ENCODE data around the gene AP1M2.

GRCh38 chr19:10560154-10560553, 27.0 kb downstream of the AP1M2 start:
- TF ChIP-seq, protein P1, sequence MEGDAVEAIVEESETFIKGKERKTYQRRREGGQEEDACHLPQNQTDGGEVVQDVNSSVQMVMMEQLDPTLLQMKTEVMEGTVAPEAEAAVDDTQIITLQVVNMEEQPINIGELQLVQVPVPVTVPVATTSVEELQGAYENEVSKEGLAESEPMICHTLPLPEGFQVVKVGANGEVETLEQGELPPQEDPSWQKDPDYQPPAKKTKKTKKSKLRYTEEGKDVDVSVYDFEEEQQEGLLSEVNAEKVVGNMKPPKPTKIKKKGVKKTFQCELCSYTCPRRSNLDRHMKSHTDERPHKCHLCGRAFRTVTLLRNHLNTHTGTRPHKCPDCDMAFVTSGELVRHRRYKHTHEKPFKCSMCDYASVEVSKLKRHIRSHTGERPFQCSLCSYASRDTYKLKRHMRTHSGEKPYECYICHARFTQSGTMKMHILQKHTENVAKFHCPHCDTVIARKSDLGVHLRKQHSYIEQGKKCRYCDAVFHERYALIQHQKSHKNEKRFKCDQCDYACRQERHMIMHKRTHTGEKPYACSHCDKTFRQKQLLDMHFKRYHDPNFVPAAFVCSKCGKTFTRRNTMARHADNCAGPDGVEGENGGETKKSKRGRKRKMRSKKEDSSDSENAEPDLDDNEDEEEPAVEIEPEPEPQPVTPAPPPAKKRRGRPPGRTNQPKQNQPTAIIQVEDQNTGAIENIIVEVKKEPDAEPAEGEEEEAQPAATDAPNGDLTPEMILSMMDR (IDR thresholded peaks at IDR 0.05; ENCODE audit: insufficient read depth, low read depth, low read length): no peak
- no peak for TF ChIP-seq EZH2 (IDR thresholded peaks at IDR 0.05; ENCODE audit: insufficient read depth, low read length)
